Stimulated activated CD8-positive, alpha-beta memory T cell treated with anti-CD3 and anti-CD28 coated beads, Interleukin-12 subunit alpha, Interleukin-12 subunit beta, amount 100 ng/mL, for 1 hour (primary cell): Measurements from ENCODE around the gene PTPN14.

Experiments
- DNase-seq: peaks from one replicate; pipeline ENCODE4 v3.0.0-alpha.2; 2020; ENCODE audit warnings: low read depth

The PTPN14 gene

DNA sequence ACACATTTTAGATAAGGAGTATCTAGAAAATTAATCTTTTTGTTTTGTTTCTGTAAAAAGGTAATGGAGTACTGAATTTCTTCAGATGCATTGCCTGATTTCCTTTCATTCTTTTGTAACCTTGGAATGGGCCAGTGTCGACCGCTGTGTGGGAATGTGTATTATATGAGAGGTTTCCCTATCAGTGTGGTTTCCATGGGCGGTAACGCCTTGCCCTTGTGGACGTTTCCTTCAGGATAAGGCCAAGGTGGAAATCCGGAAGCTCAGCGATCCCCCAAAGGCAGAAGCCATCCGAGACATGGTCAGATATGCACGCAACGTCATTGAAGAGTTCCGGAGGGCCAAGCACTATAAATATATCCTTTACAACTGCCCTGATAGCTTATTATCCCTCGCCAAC, 220.7 kb downstream of the PTPN14 start:
- DNase-seq = no peak

DNA sequence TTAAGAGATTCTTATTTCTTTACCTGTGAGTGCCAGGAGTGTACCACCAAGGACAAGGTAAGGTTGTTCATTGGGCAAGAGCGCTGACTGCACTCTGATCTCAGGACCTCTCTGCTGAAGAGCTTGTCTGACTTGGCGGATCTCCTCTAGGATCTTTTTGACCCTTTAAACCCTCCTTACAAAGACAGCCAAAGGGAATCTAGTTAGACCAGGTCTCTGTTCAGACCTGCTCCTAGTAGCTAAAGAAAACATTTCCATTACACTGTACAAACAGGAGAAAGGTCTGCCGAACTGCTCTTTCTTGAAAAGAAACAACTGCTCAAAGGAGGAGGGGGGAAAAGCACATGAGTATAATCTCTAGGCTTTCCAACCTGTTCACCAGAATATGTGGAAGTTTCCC, 221.2 kb downstream of the PTPN14 start:
- no peak for DNase-seq

DNA sequence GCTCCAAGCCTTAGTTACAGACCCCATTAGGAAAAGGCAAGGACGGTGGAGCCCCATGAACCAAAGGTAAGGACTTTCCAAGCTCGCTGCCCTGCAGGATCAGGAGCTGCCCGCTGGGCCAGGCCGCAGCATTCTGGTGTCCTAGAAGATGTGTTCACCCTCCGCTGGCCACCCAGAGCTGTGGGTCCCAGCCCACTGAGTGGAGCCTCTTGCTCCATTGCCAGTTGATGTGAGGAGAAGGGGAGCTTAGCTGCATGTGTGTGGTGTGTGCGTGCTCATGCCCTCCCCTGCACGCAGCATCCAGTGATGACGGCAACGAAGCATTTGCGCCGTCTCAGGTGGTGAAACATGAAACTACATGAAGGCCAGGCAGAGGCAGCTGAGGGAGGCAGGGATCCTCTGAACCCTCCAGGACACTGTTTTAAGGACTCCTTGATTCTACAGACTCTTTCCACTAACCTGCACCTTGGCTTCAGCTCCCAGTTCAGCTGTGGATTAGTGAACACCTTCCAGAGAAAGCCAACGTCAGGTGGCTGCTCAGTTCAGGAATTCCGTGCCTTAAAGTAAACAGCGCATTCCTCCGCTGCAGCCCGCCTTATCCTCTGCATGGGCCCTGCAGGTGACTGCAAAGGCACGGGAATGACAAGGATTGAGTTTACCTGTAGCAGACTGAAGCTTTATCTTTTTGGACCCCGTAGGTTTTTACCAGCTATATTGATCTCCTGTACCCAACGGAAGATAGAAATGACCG, 221.8 kb downstream of the PTPN14 start:
- no peak for DNase-seq

DNA sequence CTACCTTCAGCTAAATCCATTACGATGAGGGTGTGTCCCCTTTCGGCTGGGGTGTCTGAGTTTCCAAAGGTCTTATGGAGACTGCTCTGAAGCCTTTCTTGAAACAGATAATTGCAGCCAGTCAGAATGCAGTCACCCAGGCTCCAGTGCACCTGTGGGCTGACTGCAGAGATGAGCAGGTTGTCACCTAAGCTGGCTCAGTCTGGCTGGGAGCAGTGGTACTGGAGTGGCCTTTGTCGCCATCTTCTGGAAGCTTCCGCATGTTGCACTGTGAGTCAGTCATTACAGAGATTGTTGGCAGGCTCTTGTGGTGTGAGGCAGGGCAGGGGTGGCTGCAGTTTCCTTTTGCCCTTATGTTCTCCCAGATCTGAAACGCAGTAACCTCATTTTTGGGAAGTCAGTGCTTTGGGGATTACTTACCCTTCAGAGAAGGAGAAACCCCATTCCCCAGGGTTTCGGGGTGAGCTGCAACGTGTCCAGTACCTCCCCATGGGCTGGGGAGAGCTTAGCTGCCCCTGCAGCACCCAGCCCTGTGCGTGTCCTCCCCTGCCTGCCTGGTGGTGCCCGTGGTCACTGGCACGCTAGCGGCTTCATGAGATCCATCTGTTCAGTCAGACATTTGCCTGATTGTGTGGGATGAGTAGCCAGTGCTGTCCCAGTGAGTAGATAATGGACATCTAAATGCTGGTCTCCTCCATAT, 222.5 kb downstream of the PTPN14 start:
- DNase-seq = peak; percentile 65

DNA sequence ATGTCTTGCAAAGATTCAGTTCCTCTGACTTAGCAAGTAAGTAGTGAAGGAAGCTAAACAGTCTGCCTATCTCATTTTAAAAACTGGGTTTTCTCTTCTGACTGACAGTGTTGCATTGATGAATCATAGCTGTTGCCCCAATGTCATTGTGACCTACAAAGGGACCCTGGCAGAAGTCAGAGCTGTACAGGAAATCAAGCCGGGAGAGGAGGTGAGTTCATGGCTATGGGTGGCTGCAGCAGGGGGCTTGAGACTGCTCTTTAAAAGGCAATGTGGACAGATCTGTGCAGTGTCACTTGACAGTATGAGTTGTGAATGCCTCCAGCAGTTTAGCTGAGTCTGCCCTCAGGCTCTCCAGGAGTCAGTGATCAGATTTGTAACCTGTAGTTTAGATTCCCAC, 223.9 kb downstream of the PTPN14 start:
- DNase-seq = no peak

DNA sequence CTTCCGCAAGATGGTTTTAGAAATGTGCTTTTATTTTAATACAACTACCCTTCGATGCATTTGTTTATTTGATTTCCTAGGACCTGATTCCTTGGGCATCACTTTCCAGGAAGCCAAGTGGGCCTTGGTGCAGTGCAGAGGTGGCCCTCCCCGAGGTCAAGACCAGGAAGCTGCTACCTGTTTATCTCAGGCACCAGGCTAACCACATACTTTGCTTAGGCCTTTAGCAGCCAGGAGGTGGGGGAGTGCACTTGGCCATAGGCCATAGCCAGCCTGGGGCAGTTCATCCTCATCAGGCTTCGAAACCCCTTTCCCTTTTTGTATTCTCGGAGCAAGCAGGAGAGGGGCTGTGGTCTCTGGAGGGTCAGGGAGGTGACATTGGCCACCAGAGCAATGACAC, 225.0 kb downstream of the PTPN14 start:
- no peak for DNase-seq

GRCh38 chr1:214324896-214325800, 226.3 kb downstream of the PTPN14 start:
- no peak for DNase-seq

DNA sequence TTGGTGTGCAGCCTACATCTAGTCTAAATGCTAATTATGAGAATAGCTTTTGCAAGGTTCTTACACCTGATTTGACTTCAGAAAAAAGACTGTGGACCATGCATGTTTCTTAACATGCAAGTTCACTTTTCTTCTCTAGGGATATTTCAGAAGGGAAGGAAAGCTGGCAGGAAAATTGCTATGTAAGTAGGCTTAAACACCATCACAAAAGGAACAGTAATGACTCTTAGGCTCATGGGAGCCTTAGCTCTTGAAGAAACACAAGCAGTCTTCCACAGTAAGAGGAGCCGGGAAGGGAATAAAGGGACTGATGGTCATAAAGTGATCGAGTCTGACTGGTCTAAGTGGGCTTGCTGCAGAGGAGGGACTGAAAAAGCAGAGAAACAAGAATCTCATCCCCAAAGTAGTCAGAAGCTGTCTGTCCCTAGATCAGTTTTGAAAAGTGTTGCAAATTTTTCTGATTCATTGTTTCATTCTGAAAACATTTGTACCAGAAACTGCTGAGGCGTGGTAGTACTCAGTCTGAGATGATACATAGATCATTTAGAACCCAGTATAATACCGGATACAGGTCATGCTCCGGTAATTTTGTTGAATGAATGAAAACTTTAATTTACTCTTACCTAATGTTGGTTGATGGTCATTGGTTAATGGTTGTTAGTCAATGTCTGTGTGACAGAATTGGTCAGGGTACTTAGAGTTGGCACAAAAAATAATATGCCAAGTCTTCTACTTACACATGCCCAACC, 229.5 kb downstream of the PTPN14 start:
- DNase-seq = no peak

GRCh38 chr1:214319938-214320337, 231.5 kb downstream of the PTPN14 start:
- no peak for DNase-seq

DNA sequence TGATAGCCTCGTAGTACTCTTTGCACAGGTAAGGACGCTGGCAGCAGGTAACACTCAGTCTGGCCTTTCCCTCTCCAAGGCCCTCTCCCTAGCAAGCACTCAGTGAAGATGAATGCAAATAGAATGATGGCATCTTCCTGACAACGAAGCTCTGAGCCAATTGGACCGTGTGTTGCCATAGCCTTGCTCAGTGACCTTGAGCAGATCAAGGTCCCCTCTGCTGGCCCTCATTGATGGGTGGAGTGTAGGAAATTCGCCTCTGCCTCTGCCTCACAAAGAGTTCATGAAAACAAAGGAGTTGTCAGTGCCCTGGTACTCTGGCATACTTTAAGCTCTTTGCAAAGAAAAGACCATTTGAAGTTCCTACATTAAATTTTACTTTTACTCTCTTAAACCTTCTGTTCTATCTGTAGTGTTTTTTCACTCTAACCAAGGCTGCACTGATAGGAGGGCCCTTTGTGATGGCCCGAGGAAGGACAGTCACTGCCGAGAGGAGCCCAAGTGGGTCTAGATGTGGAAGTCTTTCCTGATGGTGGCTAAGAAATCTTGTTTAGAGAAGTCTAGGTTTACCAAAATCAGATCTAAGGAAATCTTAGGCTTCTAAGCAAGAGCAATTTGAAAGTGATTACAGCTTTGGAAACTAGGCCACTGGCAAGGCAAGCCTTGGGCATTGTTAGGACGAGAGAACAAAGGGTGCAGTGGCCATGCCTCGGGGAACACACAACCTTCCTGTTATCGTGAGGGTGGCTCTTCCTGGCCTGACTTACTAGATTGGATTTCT, 232.3 kb downstream of the PTPN14 start:
- no peak for DNase-seq

DNA sequence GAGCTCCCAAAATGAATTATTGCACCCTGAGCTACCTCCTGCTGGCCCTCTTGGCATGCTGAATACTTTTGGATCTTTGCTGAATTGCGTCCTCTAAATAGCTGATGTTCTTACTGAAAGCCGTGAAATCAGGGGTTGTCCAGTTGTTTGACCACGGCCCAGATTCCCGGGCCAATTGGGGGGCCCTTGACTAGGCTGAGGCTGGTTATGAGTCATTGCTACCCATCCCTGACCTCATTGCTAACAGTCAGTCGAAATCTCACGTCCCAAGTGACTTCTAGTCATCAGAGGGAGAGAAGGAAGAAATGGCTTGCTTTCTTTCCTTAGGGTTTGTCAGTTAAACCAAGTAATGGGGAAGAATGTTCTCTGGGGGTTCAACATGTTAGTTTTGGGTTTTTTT, 233.0 kb downstream of the PTPN14 start:
- no peak for DNase-seq

GRCh38 chr1:214317734-214318133, 233.7 kb downstream of the PTPN14 start:
- no peak for DNase-seq

- no peak for DNase-seq
These were observed 234.1 kb downstream of the PTPN14 start for GRCh38 chr1:214317300-214317699.

DNA sequence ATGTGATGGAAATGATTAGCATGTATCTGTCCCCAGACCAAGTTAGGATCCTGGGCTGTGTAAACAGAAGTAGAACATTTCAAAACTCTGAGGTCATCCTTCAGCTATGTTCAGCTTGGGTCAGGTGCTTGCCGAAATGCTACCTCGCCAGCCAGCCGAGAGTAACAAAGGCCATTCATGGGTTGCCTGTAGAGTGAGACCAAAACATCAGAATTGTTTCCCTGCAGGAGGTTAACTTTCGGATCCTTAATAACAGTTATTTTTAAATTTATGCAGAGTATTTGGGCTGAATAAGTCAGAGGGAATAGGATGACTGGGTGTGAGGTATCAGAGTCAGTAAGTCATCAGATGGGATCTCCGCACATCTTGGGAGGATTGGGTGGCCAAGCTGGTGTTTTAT, 234.8 kb downstream of the PTPN14 start:
- no peak for DNase-seq

DNA sequence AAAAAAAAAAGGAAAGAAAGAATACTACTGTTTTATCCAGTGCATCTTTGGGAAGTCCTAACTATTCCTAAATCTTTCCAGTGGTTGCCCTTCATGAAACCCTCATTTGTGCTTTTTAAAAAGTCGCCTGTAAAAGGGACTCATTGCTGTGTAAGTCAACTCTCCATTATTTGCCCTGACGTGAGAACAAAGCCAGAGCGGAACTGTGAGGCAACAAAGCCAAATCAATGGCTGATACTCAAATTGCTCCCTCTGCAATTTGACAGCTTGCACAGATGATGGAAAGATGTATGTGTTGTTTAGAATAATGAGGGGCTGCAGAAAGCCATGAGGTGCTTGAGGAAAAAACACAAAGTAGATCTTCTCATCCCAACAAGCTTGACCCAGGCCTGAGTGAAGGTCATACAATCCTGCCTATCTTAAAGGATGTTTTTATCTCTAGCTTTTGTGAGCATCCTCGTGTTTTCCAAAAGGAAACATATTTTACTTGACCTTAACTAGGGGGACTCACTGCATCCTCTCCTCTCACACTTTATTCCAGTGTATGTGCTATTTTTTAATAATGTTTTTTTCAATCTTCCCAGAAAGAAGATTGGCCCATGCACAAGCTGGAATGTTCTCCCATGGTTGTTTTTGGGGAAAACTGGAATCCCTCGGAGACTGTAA, 237.1 kb downstream of the PTPN14 start:
- no peak for DNase-seq

DNA sequence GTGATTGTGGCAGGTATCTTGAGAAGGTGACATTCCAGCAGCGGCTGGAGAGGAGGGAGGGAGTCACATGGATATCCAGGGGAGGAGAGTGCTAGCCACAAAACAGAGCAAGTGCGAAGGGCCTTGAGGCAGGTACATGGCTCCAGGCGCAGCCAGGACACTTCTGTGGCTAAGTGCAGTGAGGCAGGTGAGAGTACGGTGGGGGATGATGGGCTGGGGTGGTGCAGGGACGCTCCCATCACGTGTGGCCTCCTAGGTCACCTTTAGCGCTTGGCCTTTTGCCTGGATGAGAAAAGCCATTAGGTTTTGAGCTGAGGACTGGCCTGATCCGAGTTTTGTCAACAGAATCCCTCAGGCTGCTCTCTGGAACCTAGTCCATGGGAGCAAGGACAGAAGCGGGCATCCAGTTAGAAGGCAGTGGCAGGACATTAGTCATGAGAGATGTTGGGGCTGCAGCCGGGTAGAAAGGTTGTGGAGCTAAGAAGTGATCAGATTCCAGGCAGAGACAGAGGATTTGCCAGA, 238.8 kb downstream of the PTPN14 start:
- DNase-seq = no peak

GRCh38 chr1:214310777-214311690, 240.4 kb downstream of the PTPN14 start:
- no peak for DNase-seq

GRCh38 chr1:214310010-214310409, 241.4 kb downstream of the PTPN14 start:
- DNase-seq = no peak

DNA sequence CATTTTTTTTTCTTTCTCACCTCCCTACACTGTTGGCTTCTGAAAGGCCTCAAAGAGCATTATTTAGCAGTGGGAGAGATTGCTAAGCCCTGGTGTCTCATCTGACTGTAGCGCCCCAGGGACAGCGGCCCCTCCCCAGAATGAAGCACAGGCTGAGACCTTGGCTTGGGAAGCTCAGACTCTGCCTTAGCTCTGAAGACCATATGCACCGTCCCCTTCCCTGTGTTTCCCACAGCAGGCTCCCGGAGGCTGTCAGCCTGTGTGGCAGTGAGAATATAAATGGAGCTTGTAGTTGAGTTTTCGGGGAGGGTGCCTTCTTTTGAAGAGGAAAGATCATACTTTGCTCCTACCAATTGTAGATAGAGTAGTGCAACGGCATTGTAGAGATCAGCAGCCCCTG, 245.1 kb downstream of the PTPN14 start:
- DNase-seq = no peak
